Tibial nerve (tissue), 4 donors: Measurements from ENCODE around the gene B3GAT1.

Experiments
- CTCF ChIP-seq, 5 experiments: fragments of 200-600 bp in 3 of 5; fragments of 450-650 bp in 2 of 5; sonication (generic) in 3 of 5; IDR thresholded peaks; one replicate each; pipeline ENCODE4 v1.5.1; 2016 to 2019; ENCODE audit warnings: antibody characterized with exemption in 5 of 5, mild to moderate bottlenecking in 3 of 5, moderate library complexity in 2 of 5
- EP300 ChIP-seq, 2 donors: sonication (generic); formaldehyde crosslinking; IDR thresholded peaks; one replicate each; pipeline ENCODE4 v1.6.1; 2017; ENCODE audit warnings: antibody characterized with exemption in 2 of 2, mild to moderate bottlenecking in 1 of 2
- POLR2A ChIP-seq, 2 donors: fragments of 450-650 bp; IDR thresholded peaks; one replicate each; pipeline ENCODE4 v1.6.1; 2017; ENCODE audit warnings: antibody characterized with exemption in 2 of 2, mild to moderate bottlenecking in 2 of 2, moderate library complexity in 2 of 2

GRCh38 chr11:134441706-134442105 is 29.7 kb upstream of the B3GAT1 start:
- no peak for TF ChIP-seq EP300 (IDR thresholded peaks at IDR 0.05)
- TF ChIP-seq CTCF (IDR thresholded peaks at IDR 0.05): no peak
- TF ChIP-seq POLR2A (IDR thresholded peaks at IDR 0.05): no peak
